IPS-18a (cell line): ENCODE measurements around the gene HTR7.

Source experiments
- H3K27ac ChIP-seq: one replicate; pipeline ENCODE4 v1.5.1; 2013; ENCODE audit warnings: low read length
- H3K27me3 ChIP-seq: one replicate; pipeline ENCODE4 v1.6.1; 2013; ENCODE audit warnings: mild to moderate bottlenecking, low read length; ENCODE audit not compliant: control insufficient read depth, insufficient read depth
- H3K36me3 ChIP-seq: one replicate; pipeline ENCODE4 v1.6.1; 2013; ENCODE audit warnings: low read depth, low read length; ENCODE audit not compliant: control insufficient read depth
- H3K4me1 ChIP-seq: one replicate; pipeline ENCODE4 v1.6.1; 2013; ENCODE audit warnings: low read depth, low read length; ENCODE audit not compliant: control insufficient read depth
- H3K4me3 ChIP-seq: one replicate; pipeline ENCODE4 v1.5.1; 2013; ENCODE audit warnings: low read length
- H3K9ac ChIP-seq: one replicate; pipeline ENCODE4 v1.6.1; 2013; ENCODE audit warnings: mild to moderate bottlenecking, low read length, moderate library complexity
- H3K9me3 ChIP-seq: one replicate; pipeline ENCODE4 v1.6.1; 2013; ENCODE audit warnings: low read depth, low read length; ENCODE audit not compliant: control insufficient read depth

HTR7 gene

DNA sequence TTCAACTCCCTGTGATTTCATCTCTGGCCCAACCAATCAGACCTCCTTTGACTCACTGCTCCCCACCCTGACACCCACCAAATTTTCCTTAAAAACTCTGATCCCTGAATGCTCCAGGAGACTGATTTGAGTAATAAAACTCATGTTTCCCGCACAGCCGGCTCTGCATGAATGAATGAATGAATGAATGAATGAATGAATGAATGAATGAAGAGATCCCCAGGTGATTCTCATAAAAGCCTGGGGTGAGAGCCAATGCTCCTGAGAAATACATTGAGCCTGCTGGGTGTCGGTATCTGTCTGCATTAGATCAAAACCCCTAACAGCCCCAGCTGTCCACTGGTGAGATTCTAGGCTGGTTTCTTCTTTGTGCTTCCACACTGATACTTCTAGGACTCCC, 58.7 kb downstream of the HTR7 start:
- Histone ChIP-seq H3K4me3 (no peak overlapping the region), H3K4me1 (peaks cover 32% of the 10 kb centered on the region), H3K36me3 (peaks cover 4% of the 10 kb centered on the region), H3K9ac (no peak overlapping the region), H3K27me3 (no peaks in the 10 kb centered on the region), H3K9me3 (peaks cover 6% of the 10 kb centered on the region), H3K27ac (no peak overlapping the region)

DNA sequence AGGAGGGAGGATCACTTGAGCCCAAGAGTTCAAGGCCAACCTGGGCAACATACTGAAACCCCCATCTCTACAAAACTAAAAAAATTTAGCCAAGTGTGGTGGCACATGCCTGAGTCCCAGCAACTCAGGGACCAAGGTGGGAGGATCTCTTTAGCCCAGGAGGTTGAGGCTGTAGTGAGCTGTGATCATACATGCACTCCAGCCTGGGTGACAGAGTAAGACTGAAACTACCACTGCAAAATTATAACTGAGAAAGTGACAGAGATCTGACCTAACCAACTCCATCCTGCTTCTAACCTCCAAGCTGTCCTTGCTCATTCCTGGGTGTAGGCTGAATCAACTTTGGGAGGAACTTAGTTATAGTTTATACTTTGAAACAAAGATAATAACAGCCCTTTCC, 59.4 kb downstream of the HTR7 start:
- Histone ChIP-seq H3K9ac (no peak overlapping the region), H3K36me3 (peaks cover 4% of the 10 kb centered on the region), H3K27me3 (no peaks in the 10 kb centered on the region), H3K4me1 (peaks cover 25% of the 10 kb centered on the region), H3K27ac (no peak overlapping the region), H3K9me3 (peaks cover 6% of the 10 kb centered on the region), H3K4me3 (no peak overlapping the region)

DNA sequence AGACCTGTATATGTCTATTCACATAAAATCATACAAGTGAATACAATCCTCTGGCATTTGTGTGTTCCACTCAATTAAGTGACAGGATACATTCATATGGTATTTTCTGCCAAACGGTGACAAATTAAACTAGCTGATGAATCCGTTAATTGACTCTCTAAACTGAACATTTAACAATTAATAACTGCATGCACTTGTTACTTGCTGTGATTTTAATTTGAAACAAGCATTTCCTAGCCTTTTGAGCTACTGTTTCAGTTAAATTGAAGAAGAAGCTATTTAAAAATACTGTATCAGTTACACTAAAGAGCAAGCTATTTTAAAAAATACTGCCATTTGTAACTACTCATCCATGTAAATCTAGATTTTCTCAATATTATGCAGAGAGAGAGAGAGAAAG, 67.4 kb downstream of the HTR7 start:
- Histone ChIP-seq H3K9ac (no peak overlapping the region), H3K36me3 (peaks cover 2% of the 10 kb centered on the region), H3K27me3 (no peaks in the 10 kb centered on the region), H3K4me3 (no peak overlapping the region), H3K4me1 (peaks cover 31% of the 10 kb centered on the region), H3K27ac (no peak overlapping the region), H3K9me3 (peaks cover 3% of the 10 kb centered on the region)

DNA sequence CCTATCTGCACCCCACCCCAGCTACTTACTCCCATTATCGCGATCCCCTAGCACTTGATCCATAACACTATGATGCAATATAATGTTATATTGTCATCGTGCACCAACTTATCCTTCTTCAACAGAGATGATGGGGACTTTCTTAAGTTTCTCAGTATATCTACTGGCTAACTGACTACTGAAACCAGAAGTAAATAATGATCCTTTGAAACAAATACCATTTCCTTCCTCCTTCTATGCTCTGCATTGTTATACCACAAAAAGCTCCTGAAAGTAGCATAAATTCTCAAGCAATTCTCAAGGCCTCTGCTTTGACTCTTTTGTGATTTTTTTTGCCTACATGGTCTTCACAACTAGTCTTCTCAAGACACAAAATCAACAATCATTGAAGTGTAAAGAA, 68.9 kb downstream of the HTR7 start:
- no peak overlapping the region for H3K9ac ChIP-seq
- H3K27ac ChIP-seq, result no peak overlapping the region
- H3K27me3 ChIP-seq, result no peaks in the 10 kb centered on the region
- H3K4me1 ChIP-seq, result peaks cover 31% of the 10 kb centered on the region
- no peaks in the 10 kb centered on the region for H3K36me3 ChIP-seq
- H3K9me3 ChIP-seq, result no peaks in the 10 kb centered on the region
- H3K4me3 ChIP-seq, result no peak overlapping the region

DNA sequence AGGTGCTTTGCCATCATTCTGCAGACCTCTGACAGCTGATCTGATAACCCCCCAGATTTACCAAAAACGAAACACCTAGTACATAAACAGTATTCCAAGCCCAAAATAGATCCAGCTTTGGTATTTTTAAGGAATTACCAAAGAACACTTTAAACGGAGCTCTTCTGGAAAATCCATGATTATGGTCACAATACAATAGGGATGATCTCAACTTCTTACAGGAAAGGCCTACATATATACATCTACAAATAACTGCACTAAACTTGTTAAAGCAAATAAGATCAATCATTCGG, 69.7 kb downstream of the HTR7 start:
- Histone ChIP-seq H3K4me1 (peaks cover 37% of the 10 kb centered on the region), H3K9me3 (no peaks in the 10 kb centered on the region), H3K36me3 (no peaks in the 10 kb centered on the region), H3K27ac (no peak overlapping the region), H3K9ac (no peak overlapping the region), H3K4me3 (no peak overlapping the region), H3K27me3 (no peaks in the 10 kb centered on the region)

DNA sequence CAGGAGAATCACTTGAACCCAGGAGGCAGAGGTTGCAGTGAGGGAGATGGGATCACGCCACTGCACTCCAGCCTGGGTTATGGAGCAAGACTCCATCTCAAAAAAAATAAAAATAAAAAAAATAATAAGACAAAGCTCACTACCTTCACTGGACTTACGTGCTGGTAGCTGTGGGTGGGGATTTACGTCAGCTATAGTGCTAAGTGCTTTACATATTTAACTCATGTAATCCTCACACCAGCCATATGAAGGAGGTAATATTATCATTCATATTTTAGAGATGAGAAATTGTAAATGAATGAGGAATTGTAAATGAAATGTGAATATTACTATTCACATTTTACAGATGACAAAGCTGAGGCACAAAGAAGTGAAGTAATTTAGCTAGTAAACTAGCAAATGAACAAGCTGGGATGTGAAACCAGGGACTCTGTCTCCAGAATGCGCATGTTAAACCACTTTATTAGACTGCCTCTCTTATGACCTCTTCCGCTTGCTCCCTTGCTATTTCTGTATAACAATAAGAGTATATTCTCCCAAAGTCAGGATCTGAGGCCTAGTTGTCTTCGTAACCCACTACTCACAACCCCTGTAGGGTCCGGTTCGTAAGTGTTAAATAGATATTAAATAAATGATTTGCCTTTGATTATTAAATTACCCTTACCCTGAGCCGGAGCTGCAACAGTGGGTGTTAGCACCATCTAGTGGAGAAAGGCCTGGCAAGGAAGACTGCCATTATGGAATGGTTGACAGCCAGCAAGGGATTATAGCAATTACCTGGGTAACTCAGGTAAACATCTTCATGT, 70.2 kb downstream of the HTR7 start:
- no peak overlapping the region for H3K27ac ChIP-seq
- H3K9ac ChIP-seq, result no peak overlapping the region
- no peaks in the 10 kb centered on the region for H3K27me3 ChIP-seq
- H3K36me3 ChIP-seq, result no peaks in the 10 kb centered on the region
- H3K9me3 ChIP-seq, result no peaks in the 10 kb centered on the region
- H3K4me3 ChIP-seq, result no peak overlapping the region
- H3K4me1 ChIP-seq, result peaks cover 41% of the 10 kb centered on the region

DNA sequence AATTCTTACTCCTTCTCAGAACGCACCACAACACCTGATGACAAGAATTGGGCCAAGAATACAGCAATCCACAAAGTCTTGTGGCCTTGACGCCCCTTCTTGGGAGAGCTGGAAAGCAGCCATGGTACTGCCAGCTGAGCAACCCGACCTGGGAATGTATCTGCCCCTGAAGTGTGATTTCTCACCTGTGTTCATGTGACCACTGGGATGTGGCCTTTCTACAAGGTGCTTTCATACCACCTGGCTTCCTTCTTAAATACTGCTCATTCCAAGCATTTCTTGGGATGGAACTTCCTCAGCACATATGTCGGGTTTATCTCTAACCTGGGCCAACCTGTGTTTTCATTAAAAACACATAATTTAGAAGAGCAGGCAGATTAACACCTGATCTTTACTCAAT, 72.1 kb downstream of the HTR7 start:
- H3K27me3 ChIP-seq, result no peaks in the 10 kb centered on the region

DNA sequence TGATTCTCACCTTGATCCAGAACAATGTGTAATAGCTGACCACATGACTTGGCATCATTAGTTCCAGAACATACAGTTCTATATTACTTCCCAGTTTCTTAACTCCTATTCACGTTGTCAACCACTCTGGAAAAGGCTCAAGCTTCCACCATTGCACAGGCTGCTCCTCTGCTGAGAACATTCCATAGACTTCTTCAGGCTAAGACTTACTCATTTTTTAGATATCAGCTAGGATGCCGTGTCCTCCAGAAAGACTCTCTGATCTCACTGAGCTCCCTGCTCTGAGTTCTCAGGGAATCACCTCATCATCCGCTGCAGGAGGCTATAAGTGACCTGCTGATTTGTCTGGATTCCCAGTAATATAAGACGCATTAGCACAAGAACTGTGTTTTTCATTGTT, 73.1 kb downstream of the HTR7 start:
- peaks cover 38% of the 10 kb centered on the region for H3K4me1 ChIP-seq
- no peaks in the 10 kb centered on the region for H3K36me3 ChIP-seq
- no peak overlapping the region for H3K27ac ChIP-seq
- no peak overlapping the region for H3K9ac ChIP-seq
- H3K27me3 ChIP-seq, result no peaks in the 10 kb centered on the region
- no peaks in the 10 kb centered on the region for H3K9me3 ChIP-seq
- H3K4me3 ChIP-seq, result no peak overlapping the region

More for the DNA sequence above, 72.1 kb downstream of the HTR7 start:
- peaks cover 38% of the 10 kb centered on the region for H3K4me1 ChIP-seq
- no peak overlapping the region for H3K9ac ChIP-seq
- H3K9me3 ChIP-seq, result no peaks in the 10 kb centered on the region
- no peaks in the 10 kb centered on the region for H3K36me3 ChIP-seq
- no peak overlapping the region for H3K27ac ChIP-seq
- H3K4me3 ChIP-seq, result no peak overlapping the region

DNA sequence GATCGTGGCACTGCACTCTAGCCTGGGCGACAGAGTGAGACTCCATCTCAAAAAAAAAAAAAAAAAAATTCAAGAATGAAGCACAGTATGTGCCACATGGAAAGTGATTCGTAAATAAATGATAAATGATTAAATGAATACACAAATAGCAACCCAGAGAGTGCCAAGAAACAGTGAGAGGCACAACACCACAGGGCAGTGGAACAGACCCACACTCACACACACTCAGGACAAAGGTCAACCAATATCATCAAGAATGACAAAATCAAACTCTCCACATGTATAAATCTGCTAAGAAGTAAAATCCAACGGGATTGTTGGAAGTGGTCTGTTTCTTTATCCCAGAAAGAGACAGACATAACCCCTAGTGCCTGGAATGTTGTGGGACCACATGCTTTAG, 77.4 kb downstream of the HTR7 start:
- H3K4me1 ChIP-seq, result peaks cover 20% of the 10 kb centered on the region
- H3K9me3 ChIP-seq, result no peaks in the 10 kb centered on the region
- H3K27me3 ChIP-seq, result no peaks in the 10 kb centered on the region

DNA sequence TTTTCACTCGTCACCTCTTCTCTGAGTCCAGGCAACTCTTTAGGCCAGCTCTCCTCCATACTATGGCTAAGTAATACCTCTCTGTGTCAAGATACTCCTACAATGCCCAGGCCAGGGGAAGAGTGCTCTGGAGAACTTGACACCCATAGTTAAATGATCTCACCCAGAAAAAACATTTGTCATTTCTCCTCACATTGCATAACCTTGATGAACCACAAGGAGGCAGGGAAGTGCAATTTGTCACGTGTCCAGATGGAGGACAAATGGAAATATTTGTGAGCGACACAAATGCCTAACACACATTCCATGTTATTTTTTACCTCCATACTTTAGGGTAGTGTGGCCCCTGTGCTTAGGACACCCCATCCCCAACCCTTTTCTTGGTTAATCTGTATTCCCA, 78.3 kb downstream of the HTR7 start:
- Histone ChIP-seq H3K4me1 (peaks cover 26% of the 10 kb centered on the region), H3K27ac (no peak overlapping the region), H3K9ac (no peak overlapping the region), H3K27me3 (no peaks in the 10 kb centered on the region), H3K9me3 (no peaks in the 10 kb centered on the region), H3K4me3 (no peak overlapping the region), H3K36me3 (no peaks in the 10 kb centered on the region)

More for the DNA sequence above, 77.4 kb downstream of the HTR7 start:
- Histone ChIP-seq H3K4me3 (no peak overlapping the region), H3K36me3 (no peaks in the 10 kb centered on the region), H3K27ac (no peak overlapping the region), H3K9ac (no peak overlapping the region)

DNA sequence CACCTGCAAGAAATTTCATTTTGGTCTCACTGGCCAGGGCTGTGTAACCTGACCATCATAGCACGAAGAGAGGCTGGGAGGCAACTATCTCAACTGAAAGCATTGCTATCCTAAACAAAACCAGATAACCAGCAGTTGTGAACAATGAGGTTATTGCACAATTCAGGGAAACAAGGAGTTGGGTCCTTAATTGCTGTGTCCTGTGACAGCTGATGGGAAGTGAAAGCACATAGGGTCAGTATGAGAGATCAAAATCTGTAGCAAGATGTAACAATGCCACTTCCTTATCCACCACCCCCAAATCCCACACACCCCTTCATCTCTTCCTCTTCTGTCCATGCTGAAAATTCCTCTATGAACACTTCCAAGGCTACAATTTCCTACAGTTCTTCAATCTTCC, 80.2 kb downstream of the HTR7 start:
- Histone ChIP-seq H3K27me3 (no peaks in the 10 kb centered on the region), H3K27ac (no peak overlapping the region), H3K4me3 (no peak overlapping the region), H3K4me1 (peaks cover 16% of the 10 kb centered on the region), H3K36me3 (no peaks in the 10 kb centered on the region), H3K9ac (no peak overlapping the region), H3K9me3 (no peaks in the 10 kb centered on the region)

DNA sequence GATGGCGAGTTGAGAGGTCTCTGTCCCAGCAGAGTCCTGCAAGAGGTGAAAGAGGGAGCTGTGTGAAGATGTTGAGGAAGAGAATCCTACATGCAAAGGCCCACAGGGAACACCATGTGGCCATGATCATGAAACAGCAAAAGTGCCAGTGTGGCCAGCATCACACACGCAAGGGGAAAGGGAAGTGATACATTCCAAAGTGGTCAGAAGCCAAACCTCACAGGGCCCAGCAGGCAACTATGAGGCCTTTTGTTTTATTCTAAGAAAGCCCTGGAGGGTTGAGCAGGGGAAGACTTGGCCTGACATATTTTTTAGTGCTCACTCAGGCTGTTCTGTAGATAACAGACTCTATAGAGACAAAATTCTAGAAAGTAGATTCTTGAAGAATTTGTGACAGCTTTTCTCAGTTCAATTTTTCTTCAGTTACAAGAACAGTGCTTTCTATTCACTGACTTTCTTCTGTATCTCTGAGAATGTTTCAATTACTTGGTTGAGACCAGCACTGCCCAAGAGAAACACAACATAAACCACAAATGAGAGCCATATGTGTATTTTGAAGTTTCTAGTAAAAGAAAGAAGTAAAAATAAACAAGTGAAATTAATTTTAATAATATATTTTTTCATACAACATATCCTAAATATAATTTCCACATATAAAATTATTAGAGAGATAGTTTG, 82.3 kb downstream of the HTR7 start:
- H3K9me3 ChIP-seq, result no peaks in the 10 kb centered on the region
- H3K4me3 ChIP-seq, result no peak overlapping the region
- no peaks in the 10 kb centered on the region for H3K36me3 ChIP-seq
- no peaks in the 10 kb centered on the region for H3K27me3 ChIP-seq
- H3K27ac ChIP-seq, result no peak overlapping the region
- peaks cover 10% of the 10 kb centered on the region for H3K4me1 ChIP-seq
- H3K9ac ChIP-seq, result no peak overlapping the region
